ENCODE measurements around the gene BCKDHB.
A peak's percentile ranks its signal among the peaks of the same experiment; 100 is the strongest.
"Not testable (repeated sequence)": the region's sequence is repeated elsewhere in the genome, so short reads cannot be mapped to it uniquely, and the experiment has no call there.

The BCKDHB gene

DNA sequence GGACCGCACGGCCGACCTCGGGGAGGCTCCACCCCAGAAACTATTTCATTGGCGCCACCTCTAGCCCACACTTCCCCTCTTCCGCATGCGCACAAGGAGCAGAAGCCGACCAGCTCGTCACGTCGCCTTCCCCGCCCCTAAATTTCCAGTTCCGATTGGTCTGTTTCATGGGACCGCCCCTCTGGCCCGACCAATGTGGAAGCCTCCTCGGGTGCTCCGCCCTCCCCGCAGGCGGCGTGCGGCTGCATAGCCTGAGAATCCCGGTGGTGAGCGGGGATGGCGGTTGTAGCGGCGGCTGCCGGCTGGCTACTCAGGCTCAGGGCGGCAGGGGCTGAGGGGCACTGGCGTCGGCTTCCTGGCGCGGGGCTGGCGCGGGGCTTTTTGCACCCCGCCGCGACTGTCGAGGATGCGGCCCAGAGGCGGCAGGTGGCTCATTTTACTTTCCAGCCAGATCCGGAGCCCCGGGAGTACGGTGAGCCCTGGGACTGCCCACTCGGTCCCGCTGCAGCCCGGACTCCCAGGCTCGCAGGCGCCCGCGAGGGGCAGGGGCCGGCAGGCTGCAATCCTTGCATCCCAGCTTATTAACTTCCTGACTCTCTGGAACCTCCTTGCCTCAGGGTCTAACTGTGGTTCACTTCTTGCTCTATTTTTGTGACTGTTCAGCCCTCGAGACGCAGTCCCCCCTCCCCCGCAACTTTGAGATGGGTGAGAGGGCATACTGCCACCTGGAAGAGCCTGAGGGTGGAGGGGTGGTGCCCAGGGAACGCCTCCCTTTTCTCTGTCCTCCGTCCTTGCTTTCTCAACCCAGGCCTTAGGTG is at the start of gene BCKDHB:
Gene BCKDHB (plus strand): TSS at position 254 of the 818 bp plus-strand sequence. CDS start 23 bp downstream, at position 277.
- DNase-seq, result peak; percentile 100

DNA sequence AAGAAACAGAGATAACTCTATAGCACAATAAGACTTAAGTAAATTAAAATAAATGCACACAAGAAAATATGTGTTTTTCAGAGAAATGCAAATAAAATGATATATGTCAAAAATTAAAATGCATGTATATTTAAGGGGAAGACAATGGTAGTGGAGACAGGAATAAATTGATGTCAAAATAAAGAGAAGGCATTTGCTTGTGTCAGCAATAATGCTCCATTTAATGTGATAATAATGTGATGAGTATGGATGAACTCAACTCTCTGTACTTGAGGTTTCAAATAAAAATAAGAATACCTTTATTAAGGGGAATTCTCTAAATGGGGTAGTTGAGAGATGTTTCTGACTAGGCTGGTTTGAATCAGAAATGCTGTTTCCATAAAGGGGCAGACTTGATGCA is 45.7 kb upstream of the BCKDHB start:
- DNase-seq, result no peak

DNA sequence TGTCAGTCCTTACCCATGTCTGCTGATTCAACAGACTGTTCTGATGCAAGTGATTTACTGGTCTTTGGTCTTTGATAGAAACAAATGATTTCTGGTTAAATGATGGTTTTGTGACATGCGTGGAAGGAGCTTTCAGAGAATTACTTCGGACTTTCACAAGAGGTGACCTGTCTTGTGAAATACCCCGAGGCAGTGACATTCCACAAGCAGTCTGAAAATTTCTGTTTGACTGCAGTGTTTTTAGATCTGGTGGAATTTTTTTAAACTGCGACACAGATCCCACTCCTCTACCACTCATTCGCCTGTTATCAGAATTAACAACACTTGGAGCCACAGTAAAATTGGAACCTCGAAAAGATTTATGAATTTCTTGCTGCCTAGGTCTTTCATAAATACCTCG is 38.3 kb upstream of the BCKDHB start:
- not testable (repeated sequence) for DNase-seq

GRCh38 chr6:80070431-80070830 is 36.0 kb upstream of the BCKDHB start:
- not testable (repeated sequence) for DNase-seq

GRCh38 chr6:80077067-80077466 is 29.4 kb upstream of the BCKDHB start:
- DNase-seq, result no peak

DNA sequence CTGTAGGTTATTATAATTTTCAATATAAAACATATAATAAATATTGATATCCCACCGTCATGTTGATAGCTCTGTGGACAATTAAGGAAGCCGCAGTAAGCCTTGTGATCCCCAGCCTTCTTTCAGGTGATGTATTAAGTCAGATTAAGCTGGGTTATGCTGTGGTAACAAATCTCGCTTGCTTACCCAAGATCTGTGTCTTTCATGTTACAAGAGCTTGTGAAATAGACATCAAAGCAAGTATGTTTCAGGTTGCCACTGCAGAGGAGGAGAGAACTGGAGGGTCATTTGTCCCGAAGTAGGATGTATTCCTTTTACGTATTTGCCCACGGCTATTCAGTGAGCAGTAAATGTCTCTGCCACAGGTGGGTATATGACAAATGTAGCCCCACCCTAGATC is 17.8 kb upstream of the BCKDHB start:
- no peak for DNase-seq

DNA sequence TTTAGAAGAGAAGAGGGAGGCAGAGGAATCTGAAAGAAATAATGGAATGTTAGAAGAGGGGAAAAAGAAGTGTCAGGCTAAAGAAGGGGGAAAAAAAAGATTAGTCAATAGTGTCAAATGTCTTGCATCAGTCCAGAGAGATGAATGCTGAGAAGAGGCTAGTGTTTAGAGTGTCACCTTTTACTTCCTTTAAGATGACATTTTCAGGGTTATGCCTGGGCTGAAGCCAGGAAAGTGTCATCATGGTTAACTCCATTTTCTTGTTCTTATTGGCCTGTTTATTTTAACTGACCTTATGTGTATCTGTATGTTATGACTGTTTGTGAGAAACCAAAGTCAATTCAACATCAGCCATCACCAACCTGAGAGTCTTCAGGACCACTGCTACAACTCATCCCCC is 15.0 kb upstream of the BCKDHB start:
- DNase-seq, result no peak

DNA sequence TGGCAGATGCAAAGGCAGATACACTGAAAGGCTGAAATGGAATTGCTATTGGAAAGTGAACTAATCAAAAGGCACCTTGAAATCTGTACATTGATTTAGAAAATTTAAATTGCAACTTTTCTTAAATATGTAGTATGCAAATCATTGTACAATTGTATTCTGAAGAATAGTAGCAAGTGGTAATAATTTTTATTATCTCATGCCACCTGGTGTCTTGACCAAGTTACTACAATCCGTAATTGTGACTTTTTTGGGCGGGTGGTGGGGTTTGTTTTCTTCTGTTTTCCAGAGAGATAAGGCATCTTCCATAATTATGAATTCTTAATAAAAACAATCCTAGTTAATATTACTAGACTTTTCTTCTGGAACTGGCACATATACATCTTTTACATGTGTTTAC is 12.5 kb upstream of the BCKDHB start:
- no peak for DNase-seq

DNA sequence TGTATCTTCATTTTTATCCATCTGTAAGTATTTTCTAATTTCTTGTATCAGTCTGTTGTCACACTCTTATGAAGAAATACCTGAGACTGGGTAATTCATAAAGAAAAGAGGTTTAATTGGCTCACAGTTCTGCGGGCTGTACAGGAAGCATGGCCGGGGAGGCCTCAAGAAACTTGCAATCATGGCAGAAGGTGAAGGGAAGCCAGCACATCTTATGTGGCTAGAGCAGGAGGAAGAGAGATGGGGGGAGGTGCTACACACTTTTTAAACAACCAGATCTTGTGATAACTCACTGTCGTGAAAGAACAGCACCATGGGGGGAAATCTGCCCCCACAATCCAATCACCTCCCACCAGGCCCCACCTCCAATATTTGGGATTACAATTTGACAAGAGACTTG is 10.9 kb upstream of the BCKDHB start:
- DNase-seq, result no peak

GRCh38 chr6:80098392-80098791 is 8.1 kb upstream of the BCKDHB start:
- no peak for DNase-seq

DNA sequence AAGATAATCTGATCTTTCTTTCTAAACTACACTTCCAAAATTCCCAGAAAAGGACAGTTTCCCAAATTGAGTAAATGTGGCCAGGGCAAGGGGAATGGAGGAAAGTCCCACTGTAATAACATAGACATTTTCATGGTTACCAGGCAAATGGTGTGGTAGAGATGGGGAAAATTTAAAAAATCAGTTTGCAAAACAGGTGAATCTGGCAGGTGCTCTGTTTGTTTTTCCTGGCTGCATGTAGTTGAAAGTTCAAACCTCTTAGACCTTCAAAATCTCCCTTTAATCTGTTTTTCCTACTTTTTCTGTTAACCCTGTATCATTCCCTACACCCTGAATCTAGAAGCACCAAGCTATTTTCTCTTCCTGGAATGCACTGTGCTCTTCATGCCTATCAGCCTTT is 2.0 kb upstream of the BCKDHB start:
- no peak for DNase-seq

DNA sequence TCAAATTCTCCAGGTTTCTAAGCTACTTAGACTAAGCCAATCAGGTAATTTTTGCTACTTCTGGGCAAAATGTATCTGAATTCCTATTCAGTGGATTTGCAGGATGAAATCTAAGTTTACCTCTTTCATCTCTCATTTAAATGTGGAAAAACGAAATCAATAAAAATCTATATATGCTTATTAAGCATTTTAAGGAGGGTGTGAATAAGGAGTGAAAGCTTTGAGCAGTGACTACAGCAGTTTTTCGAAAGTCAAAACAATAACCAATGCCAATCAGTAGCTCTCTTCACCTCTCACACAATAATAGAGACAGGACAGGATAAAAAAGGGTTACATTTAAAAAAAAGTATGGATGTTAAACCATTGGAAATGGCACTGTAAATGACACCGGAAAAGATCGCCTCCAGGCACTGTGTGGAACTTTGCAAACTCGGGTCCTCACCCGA is 476 bp upstream of the BCKDHB start:
- no peak for DNase-seq

DNA sequence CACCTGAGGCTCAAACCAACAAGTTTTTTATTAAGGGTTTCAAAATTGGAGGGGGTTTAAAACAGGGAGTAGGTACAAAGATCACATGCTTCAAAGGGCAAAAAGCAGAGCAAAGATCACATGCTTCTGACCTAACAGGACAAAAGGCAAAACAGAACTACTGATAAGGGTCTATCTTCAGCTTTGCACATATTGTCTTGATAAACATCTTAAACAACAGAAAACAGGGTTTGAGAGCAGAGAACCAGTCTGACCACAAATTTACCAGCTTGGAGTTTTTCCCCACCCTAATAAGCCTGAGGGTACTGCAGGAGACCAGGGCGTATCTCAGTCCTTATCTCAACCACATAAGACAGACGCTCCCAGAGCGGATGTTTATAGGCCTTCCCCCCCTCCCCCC is 16.1 kb downstream of the BCKDHB start:
- peak; percentile 57 for DNase-seq

- DNase-seq, result no peak
Observed at GRCh38 chr6:80126657-80127345, 20.3 kb downstream of the BCKDHB start.

DNA sequence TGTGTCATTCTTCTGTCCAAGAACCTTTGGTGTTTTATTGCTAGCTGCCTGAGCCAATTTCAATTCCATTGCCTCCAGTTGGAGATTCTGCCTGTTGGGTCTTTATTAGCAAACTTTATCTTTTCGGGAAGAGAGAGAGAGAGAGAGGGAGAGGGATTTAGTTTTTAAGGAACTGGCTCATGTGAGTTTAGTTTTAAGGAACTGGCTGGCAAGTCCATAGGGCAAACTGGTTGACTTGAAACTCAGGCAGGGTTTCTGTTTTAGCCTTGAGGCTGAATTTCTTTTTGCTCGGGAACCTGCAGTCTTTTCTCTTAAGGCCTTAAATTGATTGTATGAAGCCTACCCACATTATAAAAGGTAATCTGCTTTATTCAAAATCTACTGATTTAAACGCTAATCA is 23.0 kb downstream of the BCKDHB start:
- no peak for DNase-seq

- DNase-seq, result no peak
Observed at GRCh38 chr6:80133020-80133419, 26.5 kb downstream of the BCKDHB start.

DNA sequence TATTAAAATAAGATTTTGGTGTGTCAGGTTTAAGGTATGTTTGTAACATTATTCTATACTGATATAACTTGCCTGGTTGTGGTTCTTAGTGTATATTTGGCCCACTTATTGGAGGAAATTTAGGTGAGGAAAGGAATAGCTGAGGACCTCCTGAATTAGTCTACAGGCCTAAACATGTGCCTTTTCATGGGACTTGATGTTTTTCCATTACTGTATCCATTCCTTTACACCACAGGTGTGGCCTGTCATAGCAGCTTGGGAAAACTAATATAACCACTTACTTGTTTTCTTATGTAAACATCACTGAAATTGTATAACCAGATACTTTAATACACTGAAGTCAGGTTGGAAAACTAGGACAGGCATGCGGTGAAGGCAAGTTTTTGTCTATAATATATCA is 27.6 kb downstream of the BCKDHB start:
- no peak for DNase-seq

DNA sequence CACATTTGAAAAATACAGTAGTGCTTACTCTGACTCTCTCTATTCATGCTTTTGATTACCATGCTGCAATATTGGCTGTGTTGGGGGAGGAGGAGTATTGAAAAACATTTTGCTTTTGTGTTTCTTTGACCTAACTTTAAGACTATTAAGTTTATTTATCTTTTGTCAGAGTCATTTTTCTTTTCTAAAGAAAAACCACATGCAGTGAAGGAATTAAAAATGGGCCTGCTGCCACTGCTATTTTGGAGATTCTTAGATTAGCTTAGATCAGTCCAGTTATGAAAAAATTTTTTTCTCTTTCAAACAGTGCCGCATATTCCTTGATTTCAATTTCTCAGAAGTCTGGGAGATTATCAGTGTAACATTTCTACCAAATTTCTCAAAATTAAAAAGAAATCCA is 36.1 kb downstream of the BCKDHB start:
- no peak for DNase-seq

- DNase-seq, result no peak
Observed at GRCh38 chr6:80143419-80143937, 37.0 kb downstream of the BCKDHB start.

- DNase-seq, result no peak
Observed at GRCh38 chr6:80144753-80145315, 38.4 kb downstream of the BCKDHB start.

DNA sequence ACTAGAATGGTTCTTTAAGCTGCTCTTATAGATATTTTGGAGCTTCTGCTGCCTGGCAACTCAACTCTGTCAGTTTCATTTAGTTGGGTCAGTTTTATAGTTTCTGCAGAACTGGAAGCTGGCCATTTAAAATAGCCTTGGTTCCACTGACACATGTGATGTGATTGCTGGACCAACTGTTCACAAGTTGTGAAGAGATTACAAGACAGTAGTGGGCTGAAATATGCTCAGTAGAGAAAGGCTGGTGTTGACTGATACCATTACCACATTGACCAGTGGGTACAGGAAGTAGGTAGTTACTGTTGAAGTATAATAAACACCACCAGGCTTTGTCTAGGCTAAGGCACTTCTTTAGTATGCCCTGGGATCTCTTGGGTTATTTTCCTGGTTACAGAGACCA is 39.0 kb downstream of the BCKDHB start:
- DNase-seq, result no peak

DNA sequence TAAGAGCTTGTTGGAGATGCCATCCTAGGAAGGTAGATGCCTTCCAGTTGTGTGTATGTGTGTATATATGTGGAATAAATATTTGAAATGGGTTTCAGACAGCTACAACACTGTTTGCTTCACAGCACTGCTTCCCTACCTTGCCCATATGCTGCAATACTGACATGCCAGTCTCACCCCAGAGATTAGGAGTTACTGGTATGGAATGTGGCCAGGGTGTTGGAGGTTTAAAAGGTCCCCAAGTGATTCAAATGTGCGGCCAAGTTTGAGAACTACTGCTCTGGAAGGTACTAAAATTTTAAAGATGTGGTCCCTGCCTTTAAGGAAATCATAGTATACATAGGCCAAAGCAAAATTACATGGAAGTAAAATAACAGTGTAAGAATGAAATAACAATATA is 39.5 kb downstream of the BCKDHB start:
- DNase-seq, result no peak

DNA sequence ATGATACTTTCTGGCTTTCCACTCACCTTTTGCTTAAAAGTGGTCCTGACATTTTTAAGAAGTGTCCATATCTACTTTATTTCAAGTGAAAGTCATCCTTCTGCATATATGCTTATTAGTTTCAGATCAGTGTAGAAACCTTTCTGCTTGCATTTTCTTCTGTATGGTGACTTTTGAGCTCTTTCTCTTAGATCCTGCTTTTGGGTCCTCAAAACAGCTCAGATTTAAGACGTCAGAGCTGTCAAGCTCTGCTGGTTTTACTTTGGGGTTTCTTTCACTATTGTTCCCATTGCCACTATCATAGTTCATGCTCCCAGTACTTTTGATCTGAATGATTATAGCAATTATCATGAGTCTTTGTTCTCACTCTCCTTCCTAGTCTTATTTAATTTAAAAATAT is 41.7 kb downstream of the BCKDHB start:
- no peak for DNase-seq

- no peak for DNase-seq
Observed at GRCh38 chr6:80151635-80152034, 45.2 kb downstream of the BCKDHB start.

Measured in islet precursor cell (in vitro differentiated cells).